HG03457 (cell line): ENCODE data around the gene PSMA5.
"Not testable (repeated sequence)": the region's sequence is repeated elsewhere in the genome, so short reads cannot be mapped to it uniquely, and the experiment has no call there.

Experiments used
- ATAC-seq: cut with Tn5 transposase; IDR thresholded peaks from one replicate; pipeline ENCODE4 v1.9.1; 2021; ENCODE audit warnings: moderate number of reproducible peaks; ENCODE audit not compliant: unreplicated experiment

PSMA5 gene

DNA sequence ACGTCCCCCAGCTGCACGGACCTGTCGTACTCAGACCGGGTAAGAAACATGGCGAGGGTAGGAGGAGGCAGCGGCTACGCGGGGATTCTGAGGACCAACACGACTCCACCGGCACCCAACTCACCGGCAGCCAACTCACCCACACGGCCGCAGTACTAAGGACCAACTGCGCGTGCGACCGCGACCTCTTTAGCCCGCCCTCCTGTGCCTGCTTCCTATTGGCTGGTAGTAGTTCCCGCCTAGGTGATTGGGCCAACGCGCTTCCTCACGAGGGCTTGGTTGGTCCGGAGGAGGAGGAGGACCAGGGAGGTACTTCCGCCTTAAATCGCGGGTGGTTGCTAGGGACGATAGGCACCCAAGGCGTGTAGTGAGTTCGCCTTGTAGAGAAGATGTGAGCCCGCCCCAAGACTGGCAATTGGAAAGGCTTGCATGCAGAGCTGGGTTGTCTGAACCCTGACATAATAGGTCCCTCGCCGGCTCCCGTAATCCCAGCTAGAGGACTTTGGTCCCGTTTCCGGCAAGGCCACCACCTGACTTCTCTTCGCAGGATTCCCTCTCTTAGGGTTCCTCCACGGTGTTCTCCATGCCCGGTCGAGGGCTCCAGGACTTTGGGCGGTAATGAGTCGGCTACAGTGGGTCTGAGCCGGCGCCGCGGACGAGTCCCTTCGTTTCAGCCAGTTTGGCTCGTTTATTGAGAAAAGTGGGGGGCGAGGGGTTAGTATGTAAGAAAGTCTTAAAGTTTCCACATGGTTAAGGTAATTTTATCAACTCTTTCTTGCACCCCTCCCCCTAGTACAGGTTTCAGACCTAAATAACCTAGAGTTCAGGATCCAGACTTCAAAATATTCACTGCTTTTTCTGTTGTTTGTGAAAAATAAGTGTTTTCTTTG lies at the start of gene PSMA5:
Gene PSMA5, minus strand, starts transcription at position 168 of the 890 bp plus-strand sequence. Its CDS starts 118 bp downstream, at position 50.
- peak; percentile 86 for ATAC-seq

DNA sequence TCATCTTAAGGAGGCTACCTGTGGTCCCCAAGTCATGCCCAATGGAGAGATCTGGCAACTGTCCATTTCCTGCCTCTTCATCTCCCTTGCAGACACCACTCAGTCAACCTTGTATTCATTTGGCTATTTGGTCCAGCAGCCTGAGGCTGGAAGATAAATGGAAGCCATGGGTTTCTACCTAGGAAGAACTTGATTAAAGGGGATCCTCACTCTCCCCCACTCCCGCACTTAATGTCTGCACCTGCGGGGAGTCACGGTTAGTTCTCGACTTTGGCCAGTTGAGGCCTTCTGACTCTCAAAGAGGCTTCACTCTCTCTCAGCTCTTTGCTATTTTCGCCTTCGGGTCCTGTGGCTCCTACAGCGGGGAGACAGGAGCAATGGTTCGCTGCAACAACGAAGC lies 49.0 kb upstream of the PSMA5 start:
- ATAC-seq: no peak

DNA sequence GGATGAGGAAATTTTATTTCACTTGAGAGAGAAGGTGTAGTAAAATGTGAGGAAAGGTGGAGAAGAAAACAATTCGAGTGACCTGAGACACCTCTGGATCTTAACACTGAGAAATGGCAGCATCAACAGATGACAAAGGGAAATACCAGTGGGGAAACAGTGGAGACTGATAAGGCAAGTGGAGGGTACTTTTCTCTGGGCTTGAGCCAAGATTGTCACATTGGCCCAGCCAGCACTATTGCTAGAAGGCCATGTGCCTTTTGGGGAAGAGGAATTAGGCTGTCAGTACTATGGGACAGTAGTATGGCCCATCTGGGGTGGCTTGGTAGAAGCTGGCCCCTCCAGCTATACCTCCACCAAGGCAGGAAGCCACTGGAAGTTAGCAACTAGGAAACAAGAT lies 48.4 kb upstream of the PSMA5 start:
- no peak for ATAC-seq

DNA sequence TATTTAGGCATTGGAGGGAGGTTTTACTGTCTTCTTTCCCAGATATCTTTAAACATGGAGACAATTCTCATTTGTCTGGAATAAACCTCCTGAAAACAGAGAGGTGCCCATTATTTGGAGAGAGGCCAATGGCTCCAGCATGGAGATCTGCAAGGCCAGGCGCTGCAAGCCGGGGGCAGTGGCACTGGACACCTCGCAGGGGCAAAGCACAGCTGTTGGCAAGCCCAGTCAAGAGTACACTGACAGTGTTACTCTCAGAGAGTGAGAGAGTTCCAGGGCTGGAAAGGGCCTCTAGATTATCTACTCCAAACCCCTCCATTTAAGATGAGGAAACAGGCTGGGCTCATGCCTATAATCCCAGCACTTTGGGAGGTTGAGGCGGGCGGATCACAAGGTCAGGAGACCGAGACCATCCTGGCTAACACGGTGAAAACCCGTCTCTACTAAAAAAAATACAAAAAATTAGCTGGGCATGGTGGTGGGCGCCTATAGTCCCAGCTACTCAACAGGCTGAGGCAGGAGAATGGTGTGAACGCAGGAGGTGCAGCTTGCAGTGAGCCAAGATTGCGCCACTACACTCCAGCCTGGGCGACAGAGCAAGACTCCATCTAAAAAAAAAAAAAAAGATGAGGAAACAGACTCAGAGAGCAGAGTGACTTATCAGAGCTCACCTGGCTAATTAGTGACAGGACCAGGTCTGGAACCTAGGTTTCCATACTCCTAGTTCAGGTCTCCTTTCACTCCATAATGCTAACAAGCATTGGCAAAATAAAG lies 47.2 kb upstream of the PSMA5 start:
- not testable (repeated sequence) for ATAC-seq

DNA sequence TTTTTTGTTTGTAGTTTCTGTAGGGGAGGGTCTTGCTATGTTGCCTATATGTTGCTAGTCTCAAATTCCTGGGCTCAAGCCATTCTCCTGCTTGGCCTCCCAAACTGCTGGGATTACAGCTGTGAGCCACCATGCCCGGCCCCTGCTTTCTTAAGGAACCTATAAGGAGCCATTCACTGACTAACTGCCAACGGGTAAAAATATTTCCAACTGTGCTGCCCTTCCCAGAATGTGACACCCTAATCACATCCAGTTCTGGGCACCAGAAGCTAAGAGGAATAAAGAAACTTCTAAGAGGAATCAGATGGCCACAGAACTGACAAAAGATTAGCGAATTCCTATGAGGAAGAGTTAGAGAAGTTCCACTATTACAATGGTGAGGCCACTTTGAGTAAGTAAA lies 46.5 kb upstream of the PSMA5 start:
- no peak for ATAC-seq

DNA sequence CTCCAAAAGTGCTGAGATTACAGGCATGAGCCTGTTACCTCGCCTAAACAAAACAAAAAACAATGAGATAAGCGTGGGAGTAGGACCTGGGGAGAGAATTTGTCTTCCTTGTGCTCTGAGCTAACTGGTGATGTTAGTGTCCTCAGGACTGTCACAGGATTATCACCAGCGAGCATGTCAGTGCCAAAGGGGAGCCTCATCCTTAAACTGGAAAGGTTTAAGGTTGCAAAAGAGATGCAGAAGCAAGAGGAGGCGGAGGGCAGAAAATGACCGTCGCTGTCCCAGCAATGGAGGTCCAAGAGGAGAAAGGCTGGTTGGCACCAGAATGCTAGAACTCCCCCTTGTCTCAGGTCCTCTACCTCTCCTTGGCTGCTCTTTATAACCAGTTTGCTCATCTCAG lies 44.0 kb upstream of the PSMA5 start:
- ATAC-seq: no peak

DNA sequence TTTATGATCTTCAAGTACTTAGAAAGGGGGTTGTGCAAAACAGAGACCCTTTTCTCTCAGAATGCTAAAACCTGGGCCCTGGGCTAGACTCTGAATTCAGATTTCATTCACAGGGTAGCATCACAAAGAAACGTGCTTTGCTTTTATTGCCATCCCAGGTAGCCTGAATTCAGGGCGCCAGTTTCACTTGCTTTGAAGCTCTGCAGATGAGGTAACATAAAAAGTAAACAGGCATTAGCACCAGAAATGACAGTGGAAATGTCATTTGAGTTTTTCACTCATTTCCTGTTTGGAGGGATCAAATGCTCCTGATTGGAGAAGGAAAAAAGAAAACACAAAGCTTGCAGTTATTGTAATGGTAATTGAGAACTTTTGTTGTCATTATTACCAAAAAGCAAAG lies 42.7 kb upstream of the PSMA5 start:
- ATAC-seq: no peak

DNA sequence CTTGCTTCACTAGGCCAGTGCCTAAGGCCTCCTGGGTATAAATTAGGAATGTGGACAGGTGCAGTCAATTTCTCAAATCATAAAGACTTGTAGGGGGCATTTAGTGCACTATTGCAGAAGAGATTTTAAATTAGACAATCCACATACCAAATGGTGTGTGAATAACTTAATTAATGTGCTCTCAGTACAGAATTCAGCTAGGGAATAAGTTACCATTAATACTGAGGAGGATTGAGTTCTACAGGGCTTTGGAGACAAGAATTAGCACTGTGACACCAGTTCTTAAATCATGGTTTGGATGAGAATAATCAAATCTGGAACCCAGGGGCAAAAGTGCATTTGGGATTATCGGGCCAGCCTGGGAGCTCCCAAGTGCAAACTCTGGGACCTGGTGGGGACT lies 41.8 kb upstream of the PSMA5 start:
- no peak for ATAC-seq

DNA sequence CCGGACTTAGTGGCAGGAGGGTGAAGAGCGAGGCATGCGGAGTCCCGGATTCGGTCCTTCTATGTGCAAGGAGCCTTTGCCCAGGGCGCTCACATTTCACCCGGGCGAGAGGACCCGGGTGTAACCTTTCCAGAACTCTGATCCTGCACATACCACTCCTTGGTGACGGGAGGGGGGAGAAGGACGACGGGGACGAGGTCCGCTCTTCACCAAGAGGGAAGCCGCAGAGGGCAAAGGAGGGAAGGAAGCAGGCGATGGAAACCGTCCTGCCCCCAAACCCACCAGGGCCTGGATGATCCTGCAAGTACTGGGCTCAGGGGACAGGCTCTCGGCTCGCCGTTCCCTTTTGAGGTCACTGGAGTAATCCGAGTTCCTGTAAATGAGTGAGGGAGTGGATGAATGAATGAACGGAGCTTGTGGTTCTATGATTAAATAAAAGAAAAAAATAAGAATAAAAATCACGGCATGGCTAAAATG lies 41.1 kb upstream of the PSMA5 start:
- no peak for ATAC-seq

DNA sequence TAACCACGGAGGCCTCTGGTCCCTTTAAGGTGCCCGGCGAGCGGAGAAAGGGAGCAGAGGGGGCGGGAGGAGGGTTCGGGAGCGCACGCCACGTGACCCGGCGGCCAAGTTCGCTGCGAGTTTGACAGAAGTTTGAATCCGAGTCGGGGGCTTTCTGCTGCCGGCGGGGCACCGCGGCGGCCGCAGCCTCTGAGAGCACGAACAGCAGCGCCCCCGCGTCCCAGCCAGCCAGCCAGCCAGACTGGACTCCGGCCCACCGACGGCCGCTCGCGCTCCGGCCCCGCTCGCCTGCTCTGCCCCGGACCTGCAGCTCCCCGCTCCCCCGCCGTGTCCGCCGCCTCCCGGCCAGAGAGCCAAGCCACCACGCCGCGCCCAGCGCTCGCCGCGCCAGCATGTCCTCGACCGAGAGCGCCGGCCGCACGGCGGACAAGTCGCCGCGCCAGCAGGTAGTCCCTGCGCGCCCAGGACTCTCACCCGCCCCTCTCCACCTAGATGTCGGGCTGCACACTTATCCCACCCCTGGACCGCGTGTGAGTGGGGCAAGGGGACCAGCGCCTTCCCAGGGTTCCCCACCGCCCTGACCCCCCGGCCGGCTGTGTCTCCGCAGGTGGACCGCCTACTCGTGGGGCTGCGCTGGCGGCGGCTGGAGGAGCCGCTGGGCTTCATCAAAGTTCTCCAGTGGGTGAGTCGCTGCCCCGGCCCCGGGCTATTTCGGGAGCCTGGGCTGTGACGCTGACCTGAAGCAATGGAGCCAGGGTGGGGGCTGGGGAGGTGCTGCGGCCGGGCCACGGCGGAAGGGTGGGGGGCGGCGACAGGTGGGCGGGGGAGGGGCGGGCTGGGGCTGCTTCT lies 40.4 kb upstream of the PSMA5 start, which contains the start of gene SYPL2:
Gene SYPL2, plus strand, starts transcription at position 95 of the 849 bp plus-strand sequence. Its CDS starts 298 bp downstream, at position 393.
- ATAC-seq: no peak

DNA sequence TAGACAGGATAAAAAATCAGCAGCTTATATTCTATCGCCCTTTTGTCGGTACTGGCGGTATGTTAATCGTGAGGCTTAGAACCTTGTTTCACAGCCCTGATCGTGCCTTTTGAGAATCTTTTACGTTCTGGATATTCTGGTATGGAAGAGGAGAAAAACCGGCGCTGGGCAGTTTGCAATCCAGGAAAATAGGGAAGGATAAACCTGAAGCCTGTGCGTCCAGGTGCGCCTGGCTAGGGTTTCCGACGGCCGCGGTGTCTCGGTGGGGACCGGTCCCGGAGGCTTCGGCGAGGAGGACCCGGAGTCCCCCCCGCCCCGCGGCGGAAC lies 39.8 kb upstream of the PSMA5 start:
- ATAC-seq: no peak

DNA sequence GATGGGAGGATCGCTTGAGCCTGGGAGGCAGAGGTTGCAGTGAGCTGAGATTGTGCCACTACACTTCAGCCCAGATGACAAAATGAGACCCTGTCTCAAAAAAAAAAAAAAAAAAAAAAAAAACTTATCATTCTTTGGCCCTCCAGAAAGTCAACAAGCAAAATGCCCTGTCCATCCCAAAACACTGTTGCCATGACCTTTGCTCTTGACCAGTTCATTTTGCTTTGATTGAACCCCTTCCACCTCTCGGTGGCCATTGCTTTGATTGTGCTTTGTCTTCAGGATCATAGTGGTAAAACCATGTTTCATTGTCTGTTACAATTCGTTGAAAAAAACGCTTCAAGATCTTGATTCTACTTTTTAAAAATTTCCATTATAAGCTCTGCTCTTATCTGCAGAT lies 31.6 kb upstream of the PSMA5 start:
- ATAC-seq: no peak

DNA sequence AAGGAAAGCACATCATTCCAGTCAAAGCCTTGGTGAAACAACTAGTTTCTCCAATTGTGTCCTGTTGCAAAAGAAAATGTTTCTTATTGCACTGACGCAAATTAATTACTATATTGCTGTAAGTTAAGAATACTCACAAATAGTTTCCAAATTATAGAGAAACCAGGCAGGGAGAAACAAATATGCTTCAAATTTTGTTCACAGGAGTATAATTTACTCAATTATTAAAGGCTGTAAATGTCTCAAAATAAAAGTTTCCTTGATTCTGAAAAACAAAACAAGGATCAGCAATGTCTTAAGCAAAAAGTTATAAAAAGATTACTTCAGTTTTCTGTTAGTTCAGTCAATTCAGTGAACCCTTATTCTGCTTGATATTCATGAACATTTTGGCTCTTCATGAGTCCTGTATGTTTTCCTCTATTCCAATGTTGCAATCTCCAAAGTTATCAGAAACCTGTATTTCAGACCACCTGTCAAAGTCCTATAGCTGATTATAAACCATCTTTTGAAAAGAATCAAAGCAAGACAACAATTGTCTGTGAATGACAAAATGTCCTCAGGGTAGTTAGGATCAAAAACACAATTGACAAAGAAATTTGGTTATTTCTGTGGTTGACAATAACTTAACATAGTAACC lies 28.4 kb upstream of the PSMA5 start:
- ATAC-seq: no peak

DNA sequence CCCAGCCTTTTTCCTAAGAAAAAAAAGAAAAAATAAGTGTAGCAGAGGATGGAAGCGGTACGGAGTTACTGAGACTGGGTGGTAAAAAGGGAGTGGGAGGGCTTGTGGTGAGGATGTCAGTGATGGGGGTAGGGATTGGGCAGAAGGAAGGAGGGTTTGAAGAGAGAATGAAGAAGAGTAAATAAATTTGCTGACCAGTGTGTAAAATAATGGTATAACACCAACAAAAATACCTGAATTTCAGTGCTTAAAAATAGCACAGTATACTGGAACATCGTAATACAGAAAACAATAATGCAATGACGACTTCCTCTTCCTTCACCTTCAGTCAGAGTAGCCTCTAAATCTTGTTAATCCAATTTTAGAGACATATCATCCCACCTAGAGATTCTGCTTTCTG lies 21.3 kb upstream of the PSMA5 start:
- no peak for ATAC-seq

DNA sequence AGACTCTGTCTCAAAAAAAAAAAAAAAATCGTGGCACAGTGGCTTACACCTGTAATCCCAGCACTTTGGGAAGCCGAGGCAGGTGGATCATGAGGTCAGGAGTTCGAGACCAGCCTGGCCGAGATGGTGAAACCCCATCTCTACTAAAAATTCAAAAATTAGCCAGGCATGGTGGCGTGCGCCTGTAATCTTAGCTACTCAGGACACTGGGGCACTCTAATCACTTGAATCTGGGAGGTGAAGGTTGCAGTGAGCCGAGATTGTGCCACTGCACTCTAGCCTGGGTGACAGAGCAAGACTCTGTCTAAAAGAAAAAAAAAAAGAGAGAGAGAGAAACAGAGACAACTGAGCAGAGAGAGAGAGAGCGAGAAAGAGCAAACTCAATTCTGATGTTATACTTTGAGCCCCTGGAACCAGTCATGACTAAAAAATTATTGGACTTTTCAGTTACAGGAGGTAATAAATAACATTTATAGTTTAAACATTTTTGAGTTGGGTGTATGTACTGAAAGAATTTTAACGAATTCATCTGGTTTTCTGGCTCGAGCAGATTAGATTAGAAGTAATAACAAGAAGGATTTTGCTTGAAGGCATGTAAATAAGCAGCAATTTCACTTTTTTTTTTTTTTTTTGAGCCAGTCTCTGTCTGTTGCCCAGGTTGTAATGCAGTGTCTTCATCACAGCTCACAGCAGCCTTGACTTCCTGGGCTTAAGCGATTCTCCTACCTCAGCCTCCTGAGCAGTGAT lies 19.9 kb upstream of the PSMA5 start:
- not testable (repeated sequence) for ATAC-seq

DNA sequence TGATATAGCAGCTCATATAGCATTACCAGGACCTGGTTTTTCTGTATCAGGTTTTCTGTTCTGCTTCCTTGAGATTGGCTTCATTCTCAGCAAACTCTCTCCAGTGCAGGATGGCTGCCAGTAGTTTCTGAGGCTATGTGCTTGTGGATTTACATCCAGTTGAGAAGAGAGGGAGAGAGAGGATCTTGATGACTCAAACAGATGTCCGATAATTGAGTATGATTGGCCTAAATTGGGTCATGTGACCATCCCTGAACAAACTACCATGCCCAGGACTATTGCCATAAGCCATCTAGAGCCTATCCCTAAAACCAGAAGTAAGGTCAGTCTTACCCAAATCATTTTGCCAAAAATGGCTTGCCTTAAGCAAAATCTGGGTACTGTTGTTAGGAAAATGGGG lies 18.1 kb upstream of the PSMA5 start:
- no peak for ATAC-seq

DNA sequence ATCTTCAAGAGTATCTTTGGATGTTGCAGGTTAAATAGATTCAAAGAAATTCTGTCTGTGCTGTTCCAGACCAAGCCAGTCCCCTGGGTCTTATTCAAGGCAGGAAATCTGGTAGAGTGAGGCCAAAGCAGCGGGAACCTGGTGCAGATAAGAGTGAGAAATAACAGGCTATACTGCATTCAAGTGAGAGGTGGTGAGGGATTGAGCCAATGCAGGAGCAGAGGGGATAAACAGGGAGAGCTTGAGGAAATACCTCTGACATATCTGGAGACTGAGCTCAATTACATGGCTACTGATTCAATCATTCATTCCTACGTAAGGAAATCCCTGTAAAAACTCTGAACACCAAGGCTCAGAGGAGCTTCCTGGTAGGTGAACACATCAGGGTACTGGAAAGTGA lies 17.2 kb upstream of the PSMA5 start:
- no peak for ATAC-seq

DNA sequence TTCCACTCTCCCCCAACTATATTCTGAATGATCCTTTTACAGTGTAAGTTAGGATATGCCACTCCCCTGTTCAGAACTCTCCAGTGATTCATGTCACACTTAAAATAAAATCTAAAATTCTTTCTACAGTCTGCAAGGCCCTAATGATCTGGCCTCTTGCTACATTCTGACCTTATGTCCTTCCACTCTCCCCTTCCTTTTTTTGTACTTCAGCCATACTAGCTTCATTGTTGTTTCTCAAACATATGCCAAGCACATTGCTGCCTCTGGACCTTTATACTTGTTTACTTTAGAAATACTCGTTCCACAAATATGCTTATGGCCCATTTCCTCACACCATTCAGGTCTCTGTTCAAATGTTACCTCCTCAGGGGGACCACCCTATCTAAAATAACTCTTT lies 14.8 kb upstream of the PSMA5 start:
- no peak for ATAC-seq

DNA sequence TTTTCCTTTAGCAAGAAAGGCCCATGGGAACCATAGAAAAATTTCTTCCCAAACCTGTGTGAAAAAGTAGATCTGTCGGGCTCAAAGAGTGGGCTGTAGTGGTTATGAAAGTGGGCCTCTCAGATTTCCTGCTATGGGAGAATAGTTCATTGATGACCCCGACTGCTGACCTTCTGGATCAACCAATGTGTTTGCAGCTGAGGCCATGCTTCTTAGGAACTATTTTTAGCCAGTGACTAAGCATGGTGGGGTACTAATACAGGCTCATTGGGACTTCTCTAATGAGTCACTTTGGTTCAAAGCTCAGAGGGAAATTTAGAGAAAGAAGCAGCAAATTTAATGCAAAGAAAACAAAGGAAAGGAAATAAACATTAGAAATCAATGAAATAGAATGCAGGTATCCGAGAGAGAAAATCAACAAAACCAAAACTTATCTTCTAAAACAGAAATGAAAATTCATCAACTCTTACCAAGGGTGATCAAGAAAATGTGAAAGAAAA lies 12.6 kb upstream of the PSMA5 start:
- no peak for ATAC-seq

DNA sequence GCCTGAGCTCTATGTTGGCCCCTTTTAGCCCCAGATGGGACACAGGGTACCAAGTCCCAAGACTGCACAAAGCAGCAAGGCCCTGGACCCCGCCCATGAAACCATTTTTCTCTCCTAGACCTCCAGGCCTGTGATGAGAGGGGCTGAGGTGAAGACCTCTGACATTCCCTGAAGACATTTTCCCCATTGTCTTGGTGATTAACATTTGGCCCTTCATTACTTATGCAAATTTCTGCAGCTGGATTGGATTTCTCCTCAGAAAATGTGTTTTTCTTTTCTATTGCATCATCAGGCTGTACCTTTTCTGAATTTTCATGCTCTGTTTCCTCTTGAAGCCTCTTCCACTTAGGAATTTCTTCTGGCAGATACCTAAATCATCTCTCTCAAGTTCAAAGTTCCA lies 8.2 kb upstream of the PSMA5 start:
- ATAC-seq: no peak
